ENCODE data around the gene NARS2.

GRCh38 chr11:78520230-78520629 is 54.4 kb downstream of the NARS2 start:
- no peak for TF ChIP-seq CTCF (IDR thresholded peaks at IDR 0.05 in 4 of 5, conservative IDR thresholded peaks at IDR 0.05 in 1 of 5)
- TF ChIP-seq POLR2A (IDR thresholded peaks at IDR 0.05) = no peak
